Epithelial cell of esophagus (primary cell): Measurements from ENCODE around the gene RSPO1.

Experiments used
- DNase-seq: peaks from one replicate; pipeline ENCODE4 v3.0.0; 2010; ENCODE audit warnings: low read depth
- H3K4me3 ChIP-seq: 2 replicates; pipeline ENCODE4 v1.5.1; 2011; ENCODE audit warnings: mild to moderate bottlenecking, low read length, control low read depth
- CTCF ChIP-seq: IDR thresholded peaks from 2 replicates; pipeline ENCODE4 v1.5.1; 2011; ENCODE audit warnings: low read depth, mild to moderate bottlenecking, low read length, control low read depth, inconsistent platforms; ENCODE audit not compliant: insufficient read depth; ENCODE audit errors: missing control alignments

The RSPO1 gene

GRCh38 chr1:37663426-37664000 is 28.8 kb upstream of the RSPO1 start:
- no peak for DNase-seq
- TF ChIP-seq CTCF: no peak
- no peak overlapping the region for H3K4me3 ChIP-seq

DNA sequence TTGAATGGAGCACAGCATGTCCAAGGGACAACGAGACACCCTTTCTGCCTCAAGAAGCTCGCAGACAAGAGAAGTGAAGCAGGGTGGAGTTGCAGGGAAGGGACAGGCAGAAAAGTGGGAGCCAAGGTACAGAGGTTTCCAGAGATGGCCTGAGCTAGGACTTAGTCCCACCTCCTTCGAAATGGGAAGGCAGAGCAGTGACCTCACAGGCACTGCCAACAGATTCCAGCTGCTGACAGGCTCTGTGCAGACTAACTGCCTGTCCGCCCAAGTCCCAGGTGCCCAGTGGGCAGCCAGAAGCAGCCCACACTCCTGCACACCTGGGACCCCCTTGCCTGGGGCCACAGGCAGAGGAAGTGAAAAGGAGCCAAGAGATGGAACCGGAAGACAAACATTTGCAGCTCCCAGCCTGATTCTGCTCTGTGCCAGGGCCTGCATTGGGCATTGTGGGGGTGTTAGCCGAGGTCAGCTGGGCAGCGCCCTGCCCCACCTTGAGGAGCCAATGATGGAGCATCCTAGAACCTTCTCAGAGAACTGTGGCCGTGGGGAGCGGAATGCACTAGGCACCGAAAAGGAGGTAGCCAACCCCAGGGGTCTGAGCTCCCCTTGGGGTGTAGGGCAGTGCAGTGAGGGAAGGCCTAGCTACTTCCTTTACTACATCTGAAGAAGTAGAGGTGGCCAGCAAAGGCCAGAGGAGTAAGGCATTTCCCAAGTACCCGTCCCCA is 27.5 kb upstream of the RSPO1 start:
- no peak overlapping the region for H3K4me3 ChIP-seq
- no peak for TF ChIP-seq CTCF
- no peak for DNase-seq

- no peak for TF ChIP-seq CTCF
- no peak overlapping the region for H3K4me3 ChIP-seq
- peak; percentile 74 for DNase-seq
These were observed 26.7 kb upstream of the RSPO1 start for GRCh38 chr1:37661401-37661800.

GRCh38 chr1:37660664-37661063 is 26.0 kb upstream of the RSPO1 start:
- no peak for DNase-seq
- TF ChIP-seq CTCF: no peak
- no peak overlapping the region for H3K4me3 ChIP-seq

GRCh38 chr1:37658486-37658885 is 23.8 kb upstream of the RSPO1 start:
- H3K4me3 ChIP-seq: no peak overlapping the region
- DNase-seq: no peak
- no peak for TF ChIP-seq CTCF

- H3K4me3 ChIP-seq: no peak overlapping the region
- DNase-seq: no peak
- TF ChIP-seq CTCF: no peak
These were observed 23.1 kb upstream of the RSPO1 start for GRCh38 chr1:37657620-37658412.
